NK-92 (cell line): Measurements from ENCODE around the gene ACOX1.
A peak's percentile ranks its signal among the peaks of the same experiment; 100 is the strongest.

Experiments used
- DNase-seq: peaks from one replicate; lab custom pipeline; 2025; ENCODE audit not compliant: unreplicated experiment; lab: John Stamatoyannopoulos, UW

Gene ACOX1

DNA sequence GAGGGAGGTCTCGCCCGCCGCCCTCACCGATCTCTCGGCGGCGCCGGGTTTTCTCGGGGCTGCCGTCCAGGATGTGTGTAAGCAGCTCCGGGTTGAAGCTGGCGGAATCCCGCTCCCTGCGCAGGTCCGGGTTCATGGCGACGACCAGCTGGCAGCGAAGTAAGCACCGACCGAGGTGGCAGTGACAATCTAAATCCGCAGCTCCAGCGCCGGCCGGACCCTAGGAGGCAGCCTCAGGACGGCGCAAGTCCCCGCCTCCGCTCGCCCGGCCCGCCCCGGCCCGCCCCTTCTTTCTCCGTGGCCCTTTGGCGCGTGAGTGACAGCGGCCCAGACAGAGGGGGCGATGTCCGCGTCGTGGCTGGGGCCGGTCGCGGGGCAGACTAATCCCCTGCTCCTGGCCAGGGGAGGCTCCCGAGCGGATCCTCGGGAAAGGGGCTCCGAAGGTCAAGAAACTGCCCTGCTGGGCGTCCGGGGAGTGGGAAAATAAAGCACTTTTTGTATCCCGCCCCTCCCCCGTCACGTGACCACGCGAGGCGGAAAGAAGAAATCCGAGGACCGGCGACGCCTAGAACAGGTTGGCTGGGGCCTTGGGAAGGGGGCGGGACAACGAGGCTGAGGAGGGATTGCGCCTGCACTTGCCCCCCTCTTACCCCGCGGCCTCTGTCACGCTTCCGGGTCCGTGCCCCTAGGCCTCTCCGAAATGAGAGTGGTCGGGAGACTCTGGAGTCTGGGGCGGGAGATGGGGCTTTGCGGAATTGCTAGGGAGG lies at the start of gene ACOX1, which contains the start of gene TEN1:
TSS of gene ACOX1 (minus strand) at position 229 of the 767 bp plus-strand sequence. CDS start at position 136, 93 bp downstream.
TSS of gene TEN1 (plus strand) at position 303 of the 767 bp plus-strand sequence. CDS start 6,953 bp downstream, outside the sequence.
- DNase-seq, result peak; percentile 62

DNA sequence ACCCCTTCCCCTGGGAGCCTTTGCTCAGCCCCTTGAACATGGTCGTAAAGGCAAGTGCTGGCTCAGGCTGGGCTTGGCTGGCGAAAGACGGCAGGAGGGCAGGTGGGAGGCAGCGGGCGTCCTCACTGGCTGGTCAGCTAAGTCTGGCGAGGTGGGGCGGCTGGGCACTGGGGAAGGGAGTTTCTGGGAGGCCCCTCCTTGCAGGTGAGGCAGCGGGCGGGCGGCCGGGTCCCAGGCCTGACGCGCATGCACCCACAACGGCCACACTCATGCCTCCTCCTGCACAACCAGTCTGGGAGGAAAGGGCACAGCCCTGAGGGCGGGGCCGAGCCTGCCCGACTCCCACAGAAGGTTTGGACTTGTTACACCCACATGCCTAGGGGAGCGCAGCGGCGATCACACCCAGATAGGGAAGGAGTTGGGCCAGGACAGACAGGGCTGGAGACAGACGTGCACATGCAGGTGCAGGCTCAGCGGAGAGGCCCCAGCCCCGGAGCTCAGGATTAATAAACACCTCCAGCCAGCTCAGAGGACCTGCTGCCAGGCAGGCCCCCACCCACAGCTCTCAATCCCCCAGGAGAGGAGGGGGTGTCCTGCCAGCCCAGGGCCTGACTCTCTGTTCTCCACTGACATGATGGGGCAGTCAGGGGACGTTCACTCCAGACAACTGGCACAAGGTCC lies 48.3 kb upstream of the ACOX1 start, which contains the start of gene EVPL:
TSS of gene EVPL (minus strand) at position 148 of the 681 bp plus-strand sequence. CDS start at position 40, 108 bp downstream.
- DNase-seq, result no peak

GRCh38 chr17:76026714-76027158 lies 47.8 kb upstream of the ACOX1 start:
- DNase-seq, result no peak

- no peak for DNase-seq
These were observed 46.3 kb upstream of the ACOX1 start for GRCh38 chr17:76025294-76025693.

- no peak for DNase-seq
These were observed 45.4 kb upstream of the ACOX1 start for GRCh38 chr17:76024353-76024752.

- DNase-seq, result no peak
These were observed 44.9 kb upstream of the ACOX1 start for GRCh38 chr17:76023900-76024237.

DNA sequence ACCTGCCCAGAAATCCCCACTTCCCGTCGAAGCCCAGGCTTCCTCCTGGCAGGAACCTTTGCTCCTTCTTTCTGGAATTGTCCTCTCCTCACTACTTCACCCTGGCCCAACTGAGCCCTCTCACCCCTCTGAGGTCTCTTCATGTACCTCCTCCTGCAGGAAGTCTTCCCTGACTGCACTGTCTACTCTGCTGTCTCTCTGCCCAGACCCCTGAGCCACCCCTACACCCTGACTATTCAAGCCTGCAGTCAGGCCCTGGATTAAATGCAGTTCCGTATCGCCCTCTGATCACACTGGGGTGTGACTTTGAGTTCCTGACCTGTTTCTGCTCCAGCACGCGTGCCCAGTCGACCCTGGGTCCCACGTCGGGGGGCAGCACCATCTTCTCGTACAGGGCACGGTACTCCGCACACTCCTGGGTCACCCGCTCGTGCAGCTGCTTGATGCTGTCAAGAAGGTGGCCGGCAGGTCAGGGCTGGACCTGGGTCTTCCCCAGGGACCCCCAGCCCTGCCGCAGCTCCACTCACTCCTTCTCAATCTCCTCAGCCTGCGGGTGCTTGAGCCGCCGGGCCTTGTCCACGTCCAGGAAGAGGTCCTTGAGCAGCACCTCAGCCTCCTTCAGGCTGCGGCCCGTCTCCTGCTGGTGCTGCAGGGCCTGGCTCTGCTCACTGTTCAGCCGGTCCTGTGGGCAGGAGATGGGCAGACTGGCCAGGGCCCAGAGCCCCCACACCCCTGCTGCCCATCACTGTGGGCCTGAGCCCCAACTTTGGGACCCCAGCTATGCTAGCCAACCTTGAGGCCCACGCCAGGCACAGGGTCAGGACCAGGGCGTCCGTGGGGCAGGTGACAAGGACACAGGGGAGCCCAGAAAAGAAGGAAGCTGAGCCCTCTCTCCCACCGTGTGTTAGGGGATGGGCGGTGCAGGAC lies 44.3 kb upstream of the ACOX1 start:
- no peak for DNase-seq

DNA sequence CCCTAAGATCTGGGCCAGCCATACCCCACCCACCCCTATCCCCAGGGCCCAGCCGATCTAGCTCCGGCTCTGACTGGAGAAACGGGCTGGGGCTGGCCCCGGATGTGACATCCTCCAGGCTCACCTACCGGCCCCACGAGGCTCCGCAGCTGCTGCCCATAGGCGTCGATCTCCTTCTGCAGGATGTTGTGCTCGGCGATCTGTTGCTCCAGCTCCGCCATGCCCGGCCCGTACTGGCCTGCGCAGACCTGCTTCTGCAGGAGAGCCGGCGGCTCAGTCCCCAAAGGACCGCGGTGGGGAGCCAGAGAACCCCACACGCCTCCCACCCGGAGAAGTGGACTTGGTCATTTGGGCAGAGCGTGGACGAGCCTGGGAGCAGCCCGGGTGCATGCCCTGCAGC lies 43.3 kb upstream of the ACOX1 start:
- no peak for DNase-seq

DNA sequence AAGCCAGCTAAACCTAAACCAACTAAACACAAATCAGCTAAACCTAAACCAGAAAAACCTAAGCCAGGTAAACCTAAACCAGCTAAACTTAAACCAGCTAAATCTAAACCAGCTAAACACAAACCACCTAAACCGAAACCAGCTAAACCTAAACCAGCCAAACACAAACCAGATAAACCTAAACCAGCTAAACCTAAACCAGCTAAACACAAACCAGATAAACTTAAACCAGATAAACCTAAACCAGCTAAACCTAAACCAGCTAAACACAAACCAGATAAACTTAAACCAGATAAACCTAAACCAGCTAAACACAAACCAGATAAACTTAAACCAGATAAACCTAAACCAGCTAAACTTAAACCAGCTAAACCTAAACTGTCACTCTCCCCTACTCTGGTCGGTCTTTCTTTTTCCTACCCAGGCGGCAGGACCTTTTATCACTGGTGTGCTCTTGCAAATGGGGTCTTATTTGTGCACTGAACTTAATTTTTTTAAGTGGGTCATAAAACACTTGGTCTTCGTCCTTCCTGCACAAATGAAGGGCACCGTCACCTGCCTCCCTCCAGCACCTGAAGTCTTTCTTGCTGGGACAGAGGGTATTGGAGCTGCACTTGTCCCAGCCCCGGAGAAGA lies 41.0 kb upstream of the ACOX1 start:
- DNase-seq, result no peak

GRCh38 chr17:76018801-76019200 lies 39.8 kb upstream of the ACOX1 start:
- DNase-seq, result no peak

DNA sequence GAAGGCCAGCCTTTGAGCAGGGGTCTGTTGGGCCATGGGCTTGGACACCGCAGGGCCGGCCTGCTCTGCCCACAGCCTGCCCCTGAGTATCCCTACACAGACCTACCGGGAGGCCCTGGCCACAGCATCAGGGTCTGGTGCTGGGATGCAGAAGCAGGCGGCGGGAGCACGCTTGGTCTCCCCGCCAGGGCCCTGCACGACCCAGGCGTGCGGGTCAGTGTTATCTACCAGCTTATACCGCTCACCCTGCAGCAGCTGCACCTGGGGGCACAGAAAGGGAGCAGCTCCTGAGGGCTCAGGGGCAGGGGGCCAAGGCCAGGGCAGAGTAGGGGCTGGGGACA lies 39.3 kb upstream of the ACOX1 start:
- DNase-seq, result no peak

DNA sequence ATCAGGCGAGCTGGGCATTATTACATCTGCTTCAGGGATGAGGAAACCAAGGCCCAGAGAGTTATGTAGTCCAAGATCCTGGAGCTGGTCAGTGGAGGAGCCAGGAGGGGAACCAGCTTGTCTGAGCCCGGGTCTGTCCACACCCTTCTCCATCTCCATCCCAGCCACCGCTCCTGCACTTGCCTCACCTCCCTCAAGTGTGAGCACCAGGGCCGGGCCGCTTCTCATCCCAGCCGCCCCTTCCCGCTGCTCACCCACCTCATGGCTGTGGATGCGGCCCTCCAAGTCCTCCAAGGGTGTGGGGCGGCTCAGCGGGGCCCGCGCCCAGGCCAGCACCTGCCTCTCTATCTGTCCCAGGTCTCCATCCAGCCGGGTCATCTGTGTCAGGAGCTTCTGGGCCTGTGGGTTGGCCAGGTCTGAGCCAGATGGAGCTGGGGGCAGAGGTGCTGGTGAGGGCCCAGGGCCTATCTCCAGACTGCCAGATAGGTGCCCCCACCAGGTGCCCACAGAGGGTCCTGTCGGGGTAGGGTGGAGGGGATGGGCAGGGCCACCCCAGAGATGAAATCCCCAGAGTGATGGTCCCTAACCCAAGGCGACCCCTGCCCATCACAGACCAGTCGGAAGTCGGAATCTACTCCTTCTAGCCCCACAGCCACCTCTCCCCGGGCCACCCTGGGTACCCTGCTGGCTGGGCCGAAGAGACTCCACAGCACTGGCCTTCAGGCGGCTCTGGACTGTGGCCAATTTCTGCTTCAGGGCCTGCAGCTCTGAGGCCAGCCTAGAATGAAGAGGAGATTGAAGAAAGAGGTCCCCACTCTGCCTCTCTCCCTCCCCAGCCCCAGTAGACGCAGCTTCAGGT lies 38.7 kb upstream of the ACOX1 start:
- DNase-seq, result no peak

- no peak for DNase-seq
These were observed 35.9 kb upstream of the ACOX1 start for GRCh38 chr17:76014925-76015261.

DNA sequence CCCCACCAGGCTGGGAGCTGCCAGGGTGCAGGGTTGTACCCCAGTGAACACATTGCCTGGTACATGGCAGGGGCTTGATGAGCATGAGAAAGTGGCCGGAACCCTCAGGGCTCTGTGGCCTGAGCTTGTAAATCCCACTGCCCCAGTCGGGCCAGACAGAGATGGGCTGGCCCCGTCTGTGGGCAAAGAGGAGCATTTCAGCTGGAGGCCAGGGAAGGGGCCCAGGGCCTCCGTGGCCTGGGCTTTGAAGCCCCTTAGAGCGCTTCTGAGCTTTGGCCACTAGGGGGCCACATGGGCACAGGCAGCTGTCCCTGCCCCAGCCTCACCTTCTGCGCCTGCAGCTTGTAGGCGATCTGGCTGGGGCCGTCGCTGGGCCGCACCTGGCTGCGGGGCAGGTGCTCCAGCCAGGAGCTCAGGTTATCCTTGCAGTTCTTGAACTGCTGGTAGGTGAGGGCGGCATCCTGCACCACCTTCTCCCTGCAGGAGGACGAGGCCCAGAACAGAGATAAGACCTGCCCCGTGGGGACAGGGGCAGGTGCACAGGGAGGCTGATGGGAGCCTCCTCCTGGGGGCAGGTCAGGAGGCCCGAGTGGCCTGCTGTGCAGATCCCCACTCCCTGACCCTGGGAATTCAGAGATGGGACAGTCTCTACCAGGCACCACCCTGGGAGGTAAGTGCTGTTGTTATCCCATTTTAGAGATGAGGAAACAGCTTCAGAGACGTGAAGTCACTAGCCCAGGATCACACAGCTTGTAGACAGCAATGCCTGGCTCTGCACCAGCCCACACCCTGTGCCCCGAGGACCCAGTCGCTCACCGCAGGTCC lies 35.3 kb upstream of the ACOX1 start:
- DNase-seq, result no peak

- DNase-seq, result no peak
These were observed 34.5 kb upstream of the ACOX1 start for GRCh38 chr17:76013377-76013932.

GRCh38 chr17:76011951-76012350 lies 33.0 kb upstream of the ACOX1 start:
- DNase-seq, result no peak

DNA sequence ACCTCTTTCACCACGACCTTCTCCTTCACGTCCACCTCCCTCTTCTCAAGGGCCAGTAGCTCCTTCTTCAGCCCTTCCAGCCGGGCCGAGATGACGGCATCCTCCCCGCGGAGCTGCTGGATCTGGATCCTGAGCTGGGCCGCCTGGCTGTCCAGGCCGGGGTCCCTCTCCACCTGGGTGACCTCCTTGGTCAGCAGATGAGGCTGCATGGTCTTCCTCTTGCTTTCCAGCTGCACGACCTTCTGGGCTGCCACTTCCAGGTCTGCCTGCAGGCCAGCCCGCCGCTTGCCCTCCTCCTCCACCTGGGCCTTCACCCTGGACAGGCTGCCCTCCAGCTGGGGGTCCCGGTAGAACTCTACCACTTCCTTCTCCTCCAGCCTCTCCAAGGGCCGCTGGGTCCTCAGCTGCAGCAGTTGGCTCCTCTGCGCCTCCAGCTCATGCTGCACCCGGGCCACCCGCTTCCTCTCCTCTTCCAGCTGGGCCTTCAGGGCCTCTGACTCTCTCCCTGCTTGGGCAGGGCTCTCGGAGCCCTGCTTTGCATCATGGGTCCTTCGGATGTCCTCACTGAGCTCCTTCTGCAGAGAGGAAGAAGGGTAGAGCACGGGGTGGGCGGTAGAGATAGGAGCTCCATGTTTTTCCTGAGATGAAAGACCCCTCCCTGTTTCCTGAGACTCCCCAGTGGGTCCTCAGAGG lies 31.1 kb upstream of the ACOX1 start:
- DNase-seq, result no peak

DNA sequence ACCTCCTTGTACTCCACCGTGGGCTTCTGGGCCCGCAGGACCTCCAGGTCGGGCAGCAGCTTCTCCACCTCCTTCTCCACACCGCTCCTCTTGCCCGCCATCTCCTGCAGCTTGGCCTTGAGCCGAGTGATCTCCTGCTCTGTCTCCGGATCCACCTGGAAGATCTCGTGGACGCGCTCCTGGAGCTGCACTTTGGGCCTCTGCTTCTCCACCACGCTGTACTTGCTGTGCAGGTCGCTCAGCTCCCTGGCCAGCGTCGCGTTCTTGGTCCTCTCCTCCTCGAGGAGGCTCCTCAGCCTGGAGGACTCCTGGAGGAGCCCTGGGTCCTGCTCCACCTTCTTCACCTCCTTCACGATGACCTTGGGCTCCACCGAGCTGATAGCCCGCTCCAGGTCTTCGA lies 30.5 kb upstream of the ACOX1 start:
- no peak for DNase-seq
